Prostate gland (tissue), 2 donors: ENCODE data around the gene COL5A1.
A peak's percentile ranks its signal among the peaks of the same experiment; 100 is the strongest.

Experiments used
- POLR2A ChIP-seq: fragments of 450-650 bp; IDR thresholded peaks from one replicate; pipeline ENCODE4 v1.6.1; 2016; ENCODE audit warnings: antibody characterized with exemption, mild to moderate bottlenecking
- POLR2AphosphoS5 ChIP-seq: sonication (generic); formaldehyde crosslinking; IDR thresholded peaks from one replicate; pipeline ENCODE4 v1.6.1; 2017; ENCODE audit warnings: antibody characterized with exemption
- TF ChIP-seq, protein P1 (sequence below), 4 experiments: fragments of 200-600 bp in 2 of 4; fragments of 450-650 bp in 2 of 4; sonication (generic) in 2 of 4; IDR thresholded peaks; 1 replicate in 3 of 4; 2 replicates in 1 of 4; pipeline ENCODE4 v1.5.1; 2016 to 2019; ENCODE audit warnings: antibody characterized with exemption in 4 of 4, mild to moderate bottlenecking in 2 of 4, moderate library complexity in 2 of 4

DNA sequence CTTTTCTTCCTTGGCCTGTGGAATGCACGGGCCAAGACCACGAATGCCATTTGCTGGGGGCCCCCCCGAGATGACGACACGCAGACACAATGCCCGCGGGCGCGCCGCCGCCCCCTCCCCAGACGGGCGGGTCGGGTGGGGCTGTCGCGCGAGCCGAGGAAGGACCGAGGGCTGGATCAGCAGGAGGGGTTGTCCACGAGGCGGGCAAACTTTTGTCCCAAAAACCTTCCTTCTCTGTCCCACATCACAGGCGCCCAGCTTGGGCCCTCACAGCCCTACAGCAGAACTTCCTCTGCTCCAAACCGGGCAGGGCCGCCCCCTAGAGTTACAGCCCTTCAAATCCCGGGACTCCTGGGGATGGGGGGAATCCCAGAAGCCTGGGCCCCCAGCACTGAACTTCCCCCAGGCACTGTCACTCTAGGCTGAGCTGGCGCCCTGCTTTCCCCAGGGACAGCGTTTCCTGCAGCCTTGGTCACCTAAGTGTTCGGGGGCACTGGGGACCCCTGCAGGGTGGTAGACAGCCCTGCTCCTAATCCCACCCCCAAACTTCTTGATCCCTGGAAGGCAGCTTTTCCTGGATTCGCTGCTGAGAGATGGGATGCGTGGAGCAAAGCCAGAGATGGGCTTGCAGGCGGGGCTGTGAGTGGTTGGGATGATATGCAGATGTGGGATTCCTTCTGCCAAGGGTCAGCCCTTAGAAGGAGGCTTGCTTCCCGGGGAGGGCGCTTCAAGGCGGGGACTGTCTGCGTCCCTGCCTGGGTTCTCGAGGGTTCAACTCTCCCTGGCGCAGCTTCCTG is 980 bp downstream of the COL5A1 start:
- TF ChIP-seq POLR2A (no peak), POLR2AphosphoS5 (no peak)
- TF ChIP-seq, protein P1, sequence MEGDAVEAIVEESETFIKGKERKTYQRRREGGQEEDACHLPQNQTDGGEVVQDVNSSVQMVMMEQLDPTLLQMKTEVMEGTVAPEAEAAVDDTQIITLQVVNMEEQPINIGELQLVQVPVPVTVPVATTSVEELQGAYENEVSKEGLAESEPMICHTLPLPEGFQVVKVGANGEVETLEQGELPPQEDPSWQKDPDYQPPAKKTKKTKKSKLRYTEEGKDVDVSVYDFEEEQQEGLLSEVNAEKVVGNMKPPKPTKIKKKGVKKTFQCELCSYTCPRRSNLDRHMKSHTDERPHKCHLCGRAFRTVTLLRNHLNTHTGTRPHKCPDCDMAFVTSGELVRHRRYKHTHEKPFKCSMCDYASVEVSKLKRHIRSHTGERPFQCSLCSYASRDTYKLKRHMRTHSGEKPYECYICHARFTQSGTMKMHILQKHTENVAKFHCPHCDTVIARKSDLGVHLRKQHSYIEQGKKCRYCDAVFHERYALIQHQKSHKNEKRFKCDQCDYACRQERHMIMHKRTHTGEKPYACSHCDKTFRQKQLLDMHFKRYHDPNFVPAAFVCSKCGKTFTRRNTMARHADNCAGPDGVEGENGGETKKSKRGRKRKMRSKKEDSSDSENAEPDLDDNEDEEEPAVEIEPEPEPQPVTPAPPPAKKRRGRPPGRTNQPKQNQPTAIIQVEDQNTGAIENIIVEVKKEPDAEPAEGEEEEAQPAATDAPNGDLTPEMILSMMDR (IDR thresholded peaks at IDR 0.05): peak in 1 of 4 experiments; percentile 11
